NCI-H2227 (cell line): ENCODE measurements around the gene PHF12.
A peak's percentile ranks its signal among the peaks of the same experiment; 100 is the strongest.
"Not testable (repeated sequence)": the region's sequence is repeated elsewhere in the genome, so short reads cannot be mapped to it uniquely, and the experiment has no call there.

Experiments
- DNase-seq: peaks from one replicate; lab custom pipeline; 2025; ENCODE audit not compliant: unreplicated experiment; lab: John Stamatoyannopoulos, UW

PHF12 gene

DNA sequence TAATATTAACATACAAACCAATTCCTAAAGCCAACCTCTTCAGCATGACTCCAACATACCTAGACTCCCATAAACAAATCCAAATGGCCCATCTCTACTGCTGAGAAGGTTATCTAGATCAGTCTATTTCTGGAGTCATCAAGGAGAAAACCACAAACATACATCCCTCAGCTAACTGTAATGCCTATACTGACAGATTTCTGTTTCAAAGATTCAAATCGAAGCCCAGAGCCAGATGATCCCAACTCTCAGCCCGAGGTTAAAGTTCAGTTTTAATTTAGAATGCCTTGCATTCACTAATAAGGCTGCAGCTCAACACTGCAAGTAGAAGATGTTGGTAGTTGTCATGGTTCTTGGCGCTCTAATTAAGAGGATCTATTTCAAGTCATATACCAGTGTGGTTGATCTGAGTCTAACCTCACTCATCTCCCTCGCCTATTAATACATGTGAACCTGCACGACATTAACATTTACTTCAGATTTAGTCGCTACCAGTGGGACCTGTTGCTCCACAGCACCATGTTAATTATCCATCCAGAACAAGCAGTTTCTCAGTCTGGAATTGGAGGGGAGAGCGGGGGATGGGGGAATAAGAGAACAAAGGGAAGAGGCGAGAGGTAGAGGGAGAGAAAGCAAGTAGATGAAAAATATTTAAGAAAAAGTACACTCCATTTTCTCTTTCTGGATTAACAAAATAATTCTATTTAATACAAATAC lies 15.4 kb downstream of the PHF12 start:
- DNase-seq, result no peak

DNA sequence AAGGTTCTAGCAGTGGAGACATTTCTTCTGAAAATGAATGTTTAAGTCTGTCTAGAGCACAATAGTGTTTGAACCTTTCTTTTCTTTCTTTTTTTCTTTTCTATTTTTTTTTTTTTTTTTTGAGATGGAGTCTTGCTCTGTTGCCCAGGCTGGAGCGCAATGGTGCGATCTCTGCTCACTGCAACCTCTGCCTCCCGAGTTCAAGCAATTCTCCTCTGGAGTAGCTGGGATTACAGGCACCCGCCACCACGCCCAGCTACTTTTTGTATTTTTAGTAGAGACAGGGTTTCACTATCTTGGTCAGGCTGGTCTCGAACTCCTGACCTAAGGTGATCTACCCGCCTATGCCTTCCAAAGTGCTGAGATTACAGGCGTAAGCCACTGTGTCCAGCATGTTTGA lies 16.8 kb downstream of the PHF12 start:
- DNase-seq, result not testable (repeated sequence)

DNA sequence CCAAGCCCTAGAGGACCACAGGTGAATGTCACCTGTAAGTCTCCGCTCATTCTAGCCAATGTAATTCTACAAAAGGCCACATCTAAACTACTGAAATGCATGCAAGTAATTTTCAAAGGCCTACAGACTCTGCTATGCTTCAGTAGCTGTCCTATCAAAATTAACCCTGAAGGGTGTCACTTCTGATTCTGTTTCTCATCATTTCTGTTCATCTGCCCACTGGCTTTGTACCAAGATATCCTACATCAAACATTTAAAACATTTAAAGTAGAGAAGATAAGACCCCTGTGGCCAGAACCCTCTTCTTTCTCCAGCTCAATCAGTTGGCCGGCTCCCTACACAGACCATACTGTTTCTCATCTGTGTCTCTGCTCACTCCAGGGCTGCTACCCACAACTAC lies 21.5 kb downstream of the PHF12 start:
- no peak for DNase-seq

DNA sequence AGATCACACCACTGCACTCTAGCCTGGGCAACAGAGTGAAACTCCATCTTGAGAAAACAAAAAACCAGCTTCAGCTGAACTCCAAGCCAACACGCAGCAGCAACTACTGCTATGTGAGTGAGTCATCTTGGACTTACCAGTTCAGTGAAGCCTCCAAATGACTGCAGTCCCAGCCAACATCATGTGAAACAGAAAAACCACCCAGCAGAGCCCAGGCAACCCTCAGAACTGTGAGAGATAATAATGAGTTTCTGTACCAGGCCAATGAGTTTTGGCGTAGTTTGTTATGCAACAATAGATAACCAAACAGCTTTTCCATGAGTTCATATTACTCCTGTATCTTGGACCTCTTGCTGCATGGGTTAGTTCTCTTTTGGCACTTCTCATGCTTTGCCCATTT lies 23.3 kb downstream of the PHF12 start:
- DNase-seq, result no peak

DNA sequence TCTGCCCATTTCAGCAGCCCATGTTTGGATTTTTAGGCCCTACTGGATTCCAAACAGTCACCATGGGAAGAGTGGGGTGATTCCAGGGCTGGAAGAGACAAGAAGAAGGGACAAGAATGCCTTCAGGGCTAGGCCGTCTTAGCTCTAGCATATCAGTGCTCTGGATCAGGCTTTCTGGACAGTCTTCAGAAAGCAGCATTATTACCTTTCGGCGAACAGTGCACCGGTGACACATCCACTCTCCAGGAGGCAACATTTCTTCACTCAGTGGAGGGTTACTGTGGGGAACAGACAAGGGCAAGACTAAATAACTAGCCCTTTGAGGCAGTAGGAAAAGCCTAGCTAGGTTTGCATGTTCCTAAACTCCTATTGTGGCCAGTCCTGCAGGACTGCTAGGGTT lies 24.5 kb downstream of the PHF12 start:
- no peak for DNase-seq

DNA sequence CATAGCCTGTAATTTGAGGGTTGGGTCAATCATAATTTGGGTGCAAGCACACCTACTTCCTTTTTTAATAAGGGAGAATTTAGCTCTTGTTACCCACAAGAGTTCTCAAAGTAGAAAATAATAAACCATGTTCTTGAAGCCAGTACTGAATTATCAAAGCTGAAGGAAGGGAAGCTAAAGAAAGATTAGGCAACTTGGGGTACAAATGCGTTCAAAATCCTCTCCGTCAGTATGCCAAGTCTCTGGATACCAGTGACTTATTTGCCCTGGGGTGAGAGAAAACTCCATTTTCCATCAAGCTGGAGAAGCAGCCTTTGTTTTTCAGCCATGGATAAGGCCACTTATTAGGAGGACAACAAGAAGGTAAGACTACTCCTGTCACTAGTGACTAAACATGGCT lies 25.0 kb downstream of the PHF12 start:
- no peak for DNase-seq

DNA sequence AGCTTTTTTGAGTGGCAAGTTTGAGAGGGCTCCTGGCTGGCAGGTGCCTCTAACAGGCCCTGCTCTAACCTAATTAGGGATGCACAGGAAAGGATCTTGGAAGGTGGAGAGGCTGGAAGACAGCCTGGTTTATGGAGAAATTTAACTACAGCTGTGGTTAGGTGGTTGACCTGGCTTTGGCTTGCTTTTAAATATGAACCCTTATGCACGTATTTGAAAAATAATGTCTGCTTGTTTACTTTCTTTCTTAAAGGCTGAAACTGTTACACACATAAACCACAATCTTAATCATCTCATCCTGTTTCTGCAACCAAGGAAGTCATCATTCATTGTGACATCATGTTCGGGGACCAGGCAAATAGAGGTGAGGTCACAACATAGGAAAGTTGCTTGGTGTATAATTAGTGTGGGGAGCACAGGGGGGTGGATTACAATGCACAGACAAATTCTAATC lies 25.4 kb downstream of the PHF12 start:
- no peak for DNase-seq

DNA sequence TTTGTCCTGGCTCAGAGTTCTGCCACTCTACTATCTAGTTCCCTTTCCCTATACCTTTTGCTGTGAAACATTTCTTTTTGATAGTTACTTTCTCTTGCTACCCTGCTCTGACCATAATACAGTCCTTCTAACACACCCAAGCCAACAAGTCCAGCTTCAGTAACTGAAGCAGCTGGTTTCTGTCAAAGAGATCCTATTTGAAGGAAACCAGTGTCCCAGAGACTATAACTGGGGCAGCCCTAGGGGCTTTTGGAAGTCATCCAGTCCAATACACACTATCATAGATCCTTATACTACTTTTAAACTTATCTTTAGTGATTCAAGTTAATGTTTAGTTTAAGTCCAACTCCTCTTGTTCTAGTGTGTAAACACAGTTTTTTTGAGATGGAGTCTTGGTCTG lies 31.1 kb downstream of the PHF12 start:
- no peak for DNase-seq

DNA sequence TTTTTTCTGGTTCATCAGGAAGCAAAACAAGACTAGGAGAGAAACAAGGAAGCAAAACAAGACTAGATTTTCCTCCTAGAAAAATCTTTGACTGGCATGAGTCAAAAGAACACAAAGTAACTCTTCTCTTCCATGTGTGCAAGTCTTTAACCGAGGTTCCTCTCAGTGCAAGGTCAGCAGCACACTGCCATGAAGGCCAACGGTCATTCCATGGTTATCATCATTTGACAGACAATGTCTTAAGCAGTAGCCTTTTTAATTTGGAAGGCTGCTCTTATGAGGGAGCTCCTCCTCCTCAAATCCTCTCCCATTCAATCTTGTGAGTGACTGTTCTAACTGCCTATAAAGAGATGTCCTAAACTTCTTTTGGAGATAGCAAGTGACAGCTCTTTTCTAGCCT lies 33.0 kb downstream of the PHF12 start:
- no peak for DNase-seq

DNA sequence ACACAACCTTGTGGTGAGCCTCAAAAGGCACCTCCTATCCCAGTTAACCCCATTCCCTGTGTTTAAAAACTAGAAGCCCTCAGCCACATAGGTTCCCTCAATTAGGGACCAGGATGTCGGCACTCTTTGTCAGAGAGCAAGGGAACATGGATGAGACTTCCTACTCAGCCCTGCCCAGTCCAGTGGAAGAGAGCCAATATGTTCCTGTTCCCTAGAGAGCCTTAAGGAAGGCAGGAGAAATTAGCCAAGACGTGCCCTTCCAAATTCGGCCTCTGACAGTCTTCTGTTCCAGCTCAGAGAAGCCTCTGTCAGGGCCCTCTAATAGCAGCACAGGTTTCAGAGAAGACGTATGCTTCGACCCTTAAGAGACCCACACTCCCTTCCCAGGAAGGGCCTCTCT lies 33.9 kb downstream of the PHF12 start:
- no peak for DNase-seq

DNA sequence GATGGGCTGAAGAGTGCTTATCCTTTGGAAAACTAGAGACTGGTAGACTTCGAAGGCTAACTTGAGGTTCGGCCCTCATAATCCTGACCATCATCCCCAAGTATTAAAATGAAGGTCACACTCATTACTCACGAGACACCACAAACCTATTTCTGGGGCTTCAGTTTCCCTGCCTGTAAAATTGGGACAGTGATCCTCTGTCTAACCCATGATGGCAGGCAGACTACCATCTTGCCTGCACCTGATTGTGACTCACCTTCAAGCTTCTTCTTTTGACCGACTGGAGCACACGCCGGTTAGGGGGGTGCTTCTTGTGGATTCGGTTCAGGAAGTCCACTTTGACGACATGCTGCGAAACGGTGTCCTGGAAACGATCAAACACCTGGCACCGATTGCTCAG lies 34.3 kb downstream of the PHF12 start:
- DNase-seq, result no peak

DNA sequence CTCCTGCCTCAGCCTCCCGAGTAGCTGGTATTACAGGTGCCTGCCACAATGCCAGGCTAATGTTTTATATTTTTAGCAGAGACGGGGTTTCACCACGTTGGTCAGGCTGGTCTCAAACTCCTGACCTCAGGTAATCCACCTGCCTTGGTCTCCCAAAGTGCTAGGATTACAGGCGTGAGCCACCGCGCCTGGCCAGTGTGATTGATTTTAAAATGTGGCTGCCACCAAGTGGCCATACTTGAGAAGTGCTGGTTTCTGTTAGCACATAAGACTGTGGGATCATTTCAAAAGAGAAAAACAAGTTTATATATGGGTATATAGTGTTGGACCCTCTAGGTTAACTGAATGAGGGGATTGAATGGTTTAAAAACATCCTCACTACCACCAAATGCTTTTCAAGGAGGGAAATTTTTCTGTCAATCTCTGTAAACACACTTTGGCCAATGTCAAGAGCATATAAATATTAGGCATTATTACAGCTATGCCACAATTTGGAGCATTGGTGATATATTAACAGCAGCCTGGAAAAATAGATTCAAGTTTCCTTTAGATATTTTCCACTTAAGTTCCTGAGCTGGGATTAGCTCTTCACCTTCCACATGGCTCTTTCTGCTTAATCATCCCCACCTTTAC lies 34.9 kb downstream of the PHF12 start:
- peak; percentile 18 for DNase-seq

DNA sequence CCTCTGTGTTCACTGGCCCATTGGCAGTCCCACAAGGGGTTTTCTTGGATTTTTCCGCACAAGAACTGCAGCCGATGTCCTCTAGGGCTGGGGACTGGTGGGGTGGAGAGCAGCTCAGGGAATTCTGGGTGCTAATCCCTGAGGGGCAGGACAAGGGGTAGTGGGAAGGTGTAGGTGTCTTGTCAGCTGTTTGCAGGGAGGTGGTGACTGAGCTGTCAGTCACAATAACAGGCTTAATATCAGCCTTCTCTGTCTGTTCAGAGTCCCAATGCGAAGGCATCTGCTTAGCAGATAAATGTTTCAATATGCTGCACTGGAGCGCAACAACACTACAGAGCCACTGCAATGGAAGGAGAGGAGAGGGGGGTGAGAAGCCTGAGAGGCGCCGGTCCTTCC lies 38.4 kb downstream of the PHF12 start:
- no peak for DNase-seq

DNA sequence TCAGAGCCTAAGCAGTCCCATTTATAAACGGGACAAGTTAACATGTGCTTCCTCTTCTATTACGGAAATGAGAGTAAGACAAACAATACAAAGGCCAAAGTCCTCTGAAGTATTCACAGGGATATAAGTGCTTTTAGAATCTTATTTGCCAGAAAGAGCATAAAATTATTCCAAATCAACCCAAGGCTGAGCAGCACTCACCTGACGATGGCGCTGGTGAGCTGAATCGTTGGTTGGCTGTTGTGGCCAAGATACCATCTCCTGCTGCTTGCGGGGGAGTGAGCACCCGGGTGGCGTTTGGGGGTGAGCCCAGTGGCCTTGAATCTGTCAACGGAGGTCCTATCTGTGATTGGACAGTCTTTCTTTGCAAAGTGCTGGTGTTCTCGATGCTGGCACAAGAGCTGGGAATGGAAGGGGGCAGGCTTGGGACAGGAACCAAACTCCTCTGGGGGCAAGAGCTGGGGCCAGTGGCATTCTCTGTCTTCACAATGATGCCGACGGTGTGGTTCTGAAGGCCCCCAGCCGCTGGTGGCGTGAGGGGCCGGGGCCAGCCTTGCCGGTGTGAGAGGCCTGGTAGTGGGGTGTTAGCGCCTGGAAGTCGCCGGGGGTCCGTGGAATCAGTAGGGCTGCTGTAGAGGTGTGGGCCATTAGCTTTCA lies 38.9 kb downstream of the PHF12 start:
- no peak for DNase-seq

DNA sequence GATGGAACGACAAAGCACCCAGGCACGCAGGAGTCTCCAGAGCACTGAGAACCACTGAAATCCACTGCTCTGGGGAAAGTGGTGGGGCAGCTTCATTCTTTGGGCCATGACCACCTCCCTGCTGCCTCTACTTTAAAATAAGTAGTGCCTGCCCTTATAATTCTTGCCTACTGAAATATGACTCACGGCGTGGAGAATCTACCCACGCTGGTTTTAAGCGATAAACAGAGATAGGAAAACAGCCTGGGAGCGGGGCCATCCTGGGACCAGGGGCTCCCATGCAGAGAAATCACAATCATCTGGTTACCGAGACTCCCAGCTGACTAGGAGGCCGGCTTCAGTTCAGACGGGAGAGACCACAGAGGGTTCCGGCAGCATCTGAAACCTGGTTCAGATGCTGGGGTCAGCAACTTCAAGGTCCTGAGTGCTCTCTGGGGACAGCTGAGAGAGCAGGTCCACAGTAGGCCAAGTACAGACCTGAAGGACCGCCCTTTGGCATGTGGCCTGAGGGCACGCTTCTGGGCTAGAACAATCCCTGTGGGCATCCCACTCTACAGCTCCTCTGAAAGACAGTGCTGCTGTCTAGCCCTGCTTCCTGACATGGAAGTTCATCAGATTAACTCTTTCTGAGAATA lies 39.8 kb downstream of the PHF12 start:
- DNase-seq, result no peak

DNA sequence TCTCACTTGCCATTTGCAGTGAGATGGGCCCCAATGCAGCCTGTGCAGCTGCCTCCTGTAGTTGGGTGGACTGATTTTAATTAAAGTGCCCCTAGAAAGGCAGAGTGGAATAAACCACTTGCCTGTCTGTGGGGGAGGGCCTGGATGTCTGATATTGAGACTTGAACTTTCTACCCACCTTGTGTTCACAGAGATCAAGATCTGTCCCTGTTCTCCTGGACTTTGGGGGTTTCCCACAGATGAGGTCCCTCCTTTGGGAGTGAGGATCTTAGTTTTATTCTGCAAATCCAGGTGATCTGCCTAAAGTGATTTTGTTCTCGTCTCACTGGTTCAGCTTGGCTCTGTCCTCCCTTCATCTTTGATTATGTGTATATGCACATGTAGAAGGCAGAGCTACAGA lies 40.8 kb downstream of the PHF12 start:
- no peak for DNase-seq

DNA sequence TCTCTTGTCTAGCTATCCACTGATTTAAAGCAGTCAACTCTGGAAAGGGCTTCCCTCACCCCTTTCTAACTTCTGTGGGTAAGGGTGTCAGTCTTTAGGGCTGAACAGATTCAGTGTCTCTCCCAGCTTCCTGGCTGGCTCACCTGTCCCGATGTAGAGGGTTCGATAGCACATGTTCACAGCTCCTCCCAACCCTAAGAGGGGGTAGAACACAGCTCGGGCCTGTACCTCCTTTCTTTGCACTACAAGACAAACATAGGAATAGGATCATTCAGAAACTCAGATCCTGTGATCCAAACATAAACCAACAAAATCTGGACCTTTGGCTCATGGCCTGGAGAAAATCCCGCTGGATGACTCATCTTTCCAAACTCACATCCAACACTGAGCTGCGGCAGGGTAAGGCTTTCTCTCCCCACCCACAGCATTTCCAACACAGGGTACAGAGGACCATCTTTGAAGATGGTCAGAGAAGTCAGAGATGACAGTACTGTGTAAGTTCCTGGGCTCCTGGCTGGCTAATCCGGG lies 42.6 kb downstream of the PHF12 start:
- DNase-seq, result no peak

DNA sequence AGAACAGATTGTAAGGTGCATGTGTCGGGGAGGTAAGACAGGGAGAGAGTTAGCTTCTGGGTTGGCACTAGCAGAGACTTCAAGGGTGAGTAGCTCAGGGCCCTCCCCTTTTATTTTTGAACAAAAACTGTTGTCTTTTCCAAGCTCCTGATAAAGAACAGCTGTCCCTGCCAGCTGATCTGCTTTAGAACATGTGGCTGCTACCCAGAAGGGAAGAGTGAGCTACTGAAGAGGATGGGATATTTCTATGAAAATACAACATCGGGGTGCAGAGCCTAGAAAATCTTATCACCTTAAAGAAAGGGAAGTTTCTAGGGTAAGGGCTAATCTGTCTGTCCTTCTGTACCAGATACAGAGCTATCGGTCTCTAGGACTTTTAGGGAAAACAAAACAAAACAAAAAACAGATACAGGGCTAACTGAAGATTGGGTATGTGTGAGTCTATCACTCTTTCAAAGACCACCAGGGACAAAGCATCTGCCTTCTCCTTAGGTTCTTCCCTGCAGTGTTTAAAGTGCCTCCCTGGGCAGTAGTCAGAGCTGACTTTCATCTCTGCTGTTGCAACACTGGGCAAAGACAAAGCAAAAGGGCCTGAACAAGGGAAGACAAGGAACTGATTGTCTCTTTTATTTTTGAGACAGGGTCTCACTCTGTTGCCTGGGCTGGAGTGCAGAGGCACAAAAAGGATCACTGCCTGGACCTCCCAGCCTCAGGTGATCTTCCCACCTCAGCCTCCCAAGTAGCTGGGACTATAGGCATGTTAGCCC lies 43.4 kb downstream of the PHF12 start:
- DNase-seq, result no peak

DNA sequence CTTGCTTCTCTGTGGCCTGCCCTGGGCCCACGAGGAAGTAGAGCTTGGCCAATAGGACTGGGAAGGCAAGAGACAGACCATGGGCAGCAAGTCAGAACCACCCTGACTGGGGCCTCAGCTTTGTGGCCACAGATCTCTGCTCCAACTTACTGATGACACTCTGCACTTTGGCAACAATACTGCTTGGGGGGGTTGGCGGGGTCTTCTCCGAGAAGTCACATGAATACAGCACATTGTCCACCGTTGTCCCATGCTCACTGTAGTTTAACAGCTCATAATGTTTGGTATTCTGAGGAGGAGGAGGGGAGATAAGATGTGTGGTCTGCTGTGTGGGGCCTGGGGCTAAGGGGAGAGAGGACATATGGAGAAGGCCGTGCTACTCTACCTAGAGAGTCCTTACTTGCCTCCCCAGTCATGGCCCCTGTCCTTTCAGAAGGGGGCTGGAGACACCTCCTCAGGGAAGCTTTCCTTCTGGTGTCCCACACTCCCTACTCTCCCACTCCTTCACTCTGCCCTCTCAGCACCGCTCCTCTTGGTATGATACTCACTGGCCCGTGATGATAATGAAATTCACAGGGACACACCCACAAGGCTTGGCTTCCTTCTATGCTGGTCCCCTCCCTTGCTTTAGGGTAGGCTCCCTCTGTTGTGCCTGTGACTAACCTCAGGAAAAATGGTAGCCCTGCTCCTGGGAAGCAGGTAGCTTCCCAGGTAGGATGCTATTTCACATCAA lies 44.4 kb downstream of the PHF12 start:
- DNase-seq, result no peak

DNA sequence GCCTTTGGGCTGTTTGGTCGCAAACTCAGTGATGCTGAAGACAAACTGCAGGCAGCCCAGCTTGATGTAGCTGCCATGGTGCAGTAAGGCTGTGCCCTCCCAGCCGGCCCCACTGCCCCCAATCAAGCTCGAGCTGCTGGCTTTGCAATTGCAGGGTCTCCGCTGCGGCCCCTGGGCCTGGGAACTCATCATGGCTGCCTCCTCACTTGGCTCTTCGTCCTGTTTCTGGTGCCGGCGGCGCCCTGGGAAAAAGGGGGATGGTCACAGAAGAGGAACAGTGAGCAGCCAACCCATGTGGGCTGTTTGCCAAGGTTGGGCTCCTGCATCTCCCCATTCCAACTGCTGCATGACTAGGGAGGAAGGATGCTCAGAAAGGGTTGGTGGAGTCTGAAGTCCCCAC lies 45.0 kb downstream of the PHF12 start:
- DNase-seq, result no peak
